Measurements from ENCODE around the gene PGF.
"Not testable (repeated sequence)": the region's sequence is repeated elsewhere in the genome, so short reads cannot be mapped to it uniquely, and the experiment has no call there.

PGF gene

DNA sequence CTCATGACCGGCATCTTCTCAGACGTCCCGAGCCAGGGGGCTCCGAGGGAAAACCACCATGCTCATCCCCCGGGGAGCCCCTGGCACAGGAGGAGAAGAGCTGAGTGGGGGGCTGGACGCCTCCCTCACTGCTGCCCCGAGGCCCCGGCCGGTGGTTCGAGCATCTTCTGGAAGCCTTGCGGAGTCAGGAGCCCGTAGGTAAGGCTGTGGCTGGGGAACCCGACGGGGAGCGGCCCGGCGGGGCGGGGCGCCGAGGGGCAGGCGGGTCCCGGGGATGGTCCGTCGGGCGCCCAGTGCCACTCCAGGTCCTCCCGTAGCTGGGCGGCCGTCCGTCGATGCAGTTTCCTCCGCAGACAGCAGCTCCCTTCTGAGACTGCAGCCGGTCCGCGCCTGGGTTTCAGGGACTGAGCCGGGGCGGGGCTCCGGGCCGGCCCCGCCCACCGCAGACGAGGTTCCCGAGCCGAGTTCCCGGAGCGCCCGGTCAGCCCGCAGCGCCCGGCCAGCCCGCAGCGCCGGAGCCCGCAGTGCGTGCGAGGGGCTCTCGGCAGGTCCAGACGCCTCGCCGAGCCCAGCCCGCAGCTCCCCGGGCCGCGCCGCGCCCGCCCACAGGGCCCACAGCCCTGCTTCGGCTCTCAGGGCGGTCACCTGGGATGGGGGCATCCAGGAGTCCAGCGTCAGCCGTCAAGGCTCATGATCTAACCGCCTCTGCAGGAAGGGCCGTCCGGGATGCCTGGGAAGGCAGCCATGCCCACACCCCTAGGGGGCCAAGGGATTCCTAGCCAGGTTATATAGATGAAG, at the start of gene PGF:
TSS of gene PGF (minus strand) at position 369 of the 798 bp plus-strand sequence. CDS start at position 14, 355 bp downstream.
- peak; percentile 41 for DNase-seq

DNA sequence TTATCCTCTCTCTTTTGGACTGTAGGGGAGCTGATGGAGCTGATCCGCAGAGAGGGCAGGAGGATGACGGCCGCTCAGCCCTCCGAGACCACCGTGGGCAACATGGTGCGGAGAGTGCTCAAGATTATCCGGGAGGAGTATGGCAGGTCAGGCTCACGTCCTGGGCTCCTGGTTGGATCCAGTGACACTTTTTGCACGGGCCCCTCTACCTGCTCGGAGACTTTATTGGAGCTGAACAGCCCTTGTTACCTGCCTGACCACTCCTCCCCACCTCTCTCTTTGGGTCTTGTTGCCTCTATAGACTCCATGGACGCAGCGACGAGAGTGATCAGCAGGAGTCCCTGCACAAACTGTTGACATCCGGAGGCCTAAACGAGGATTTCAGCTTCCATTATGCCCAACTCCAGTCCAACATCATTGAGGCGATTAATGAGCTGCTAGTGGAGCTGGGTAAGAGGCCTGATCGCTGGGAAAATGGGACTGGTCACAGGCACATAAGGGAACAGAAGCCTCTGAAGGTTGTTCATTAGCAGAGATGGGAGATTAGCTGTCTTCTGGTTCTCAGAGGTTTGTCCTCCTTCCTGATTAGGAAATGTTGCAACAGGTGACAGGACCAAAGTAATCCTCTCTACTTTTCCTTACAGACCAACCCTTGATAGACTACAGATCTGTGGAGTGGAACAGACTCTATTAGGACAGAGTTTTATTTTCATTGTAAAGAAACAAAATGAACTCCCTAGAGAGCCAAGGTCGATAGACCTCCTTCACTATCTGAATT, 48.0 kb upstream of the PGF start:
- DNase-seq: no peak

DNA sequence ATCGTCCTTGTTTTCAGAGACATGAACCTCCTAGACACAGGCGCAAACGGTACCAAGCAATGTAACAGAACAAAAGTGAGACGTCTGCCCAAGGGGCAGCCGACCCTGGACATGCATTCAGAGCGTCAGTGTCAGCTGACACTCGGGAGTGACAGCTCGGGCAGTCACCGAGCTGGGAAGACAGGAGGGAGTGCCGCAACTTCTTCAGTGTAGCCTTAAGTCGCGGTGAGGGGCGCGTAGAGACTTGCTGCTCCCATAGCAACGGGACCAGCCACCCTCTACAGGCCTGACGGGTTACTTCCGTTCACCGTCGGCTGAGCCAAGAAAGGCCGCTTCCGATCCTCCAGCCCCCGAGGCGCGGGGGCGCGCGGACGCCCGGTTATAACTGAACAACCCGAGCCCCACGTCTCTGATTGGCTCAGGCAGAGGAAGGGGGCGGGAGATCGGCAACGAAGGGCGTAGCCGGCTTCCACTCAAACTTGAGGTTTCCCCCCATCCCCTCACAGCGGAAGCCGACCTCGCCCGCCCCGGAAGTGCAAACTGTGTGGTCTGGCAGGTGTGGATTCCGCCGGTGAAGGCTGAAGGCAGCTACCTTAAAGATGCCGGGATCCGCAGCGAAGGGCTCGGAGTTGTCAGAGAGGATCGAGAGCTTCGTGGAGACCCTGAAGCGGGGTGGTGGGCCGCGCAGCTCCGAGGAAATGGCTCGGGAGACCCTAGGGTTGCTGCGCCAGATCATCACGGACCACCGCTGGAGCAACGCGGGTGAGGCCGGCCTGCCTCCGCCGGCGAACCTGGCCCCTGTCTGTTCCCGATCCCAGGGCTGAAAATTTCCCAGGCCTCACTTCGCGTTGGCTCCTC, 47.2 kb upstream of the PGF start, which contains the start of gene EIF2B2:
TSS of gene EIF2B2 (plus strand) at position 530 of the 858 bp plus-strand sequence. CDS start at position 600, 70 bp downstream.
- peak; percentile 99 for DNase-seq

DNA sequence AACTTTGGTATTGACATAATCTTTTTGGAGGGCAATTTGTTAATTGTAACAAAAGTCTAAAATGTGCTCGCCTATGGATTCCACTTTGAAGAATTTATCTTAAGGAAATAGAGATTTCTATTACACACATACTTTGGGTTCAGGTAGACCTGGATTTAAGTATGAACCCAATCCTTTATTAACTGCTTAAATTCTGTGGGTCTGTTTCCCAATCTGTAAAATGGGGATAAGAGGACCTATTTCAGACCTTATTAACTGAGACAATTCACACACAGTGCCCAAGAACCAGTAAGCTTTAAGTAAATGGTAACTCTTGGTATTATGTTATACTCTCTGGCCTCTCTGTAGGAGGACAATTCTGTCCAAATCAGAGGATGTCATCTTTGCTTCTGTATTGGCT, 46.5 kb upstream of the PGF start:
- no peak for DNase-seq

DNA sequence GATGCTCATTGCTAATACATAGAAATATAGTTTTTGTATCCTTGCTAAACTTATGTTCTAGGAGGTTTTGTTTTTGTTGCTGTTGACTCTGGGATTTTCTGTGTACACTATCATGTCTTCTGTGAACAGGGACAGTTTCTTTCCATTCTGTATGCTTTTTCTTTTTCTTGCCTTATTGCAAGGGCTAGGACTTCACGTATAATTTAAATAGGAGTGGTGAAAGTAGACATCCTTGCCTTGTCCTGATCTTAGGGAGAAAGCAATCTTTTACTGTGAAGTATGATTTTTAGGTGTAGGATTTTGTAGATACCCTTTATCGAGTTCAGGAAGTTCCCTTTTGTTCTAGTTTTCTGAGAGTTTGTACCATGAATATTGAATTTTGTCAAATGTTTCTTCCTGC, 45.9 kb upstream of the PGF start:
- DNase-seq: no peak

DNA sequence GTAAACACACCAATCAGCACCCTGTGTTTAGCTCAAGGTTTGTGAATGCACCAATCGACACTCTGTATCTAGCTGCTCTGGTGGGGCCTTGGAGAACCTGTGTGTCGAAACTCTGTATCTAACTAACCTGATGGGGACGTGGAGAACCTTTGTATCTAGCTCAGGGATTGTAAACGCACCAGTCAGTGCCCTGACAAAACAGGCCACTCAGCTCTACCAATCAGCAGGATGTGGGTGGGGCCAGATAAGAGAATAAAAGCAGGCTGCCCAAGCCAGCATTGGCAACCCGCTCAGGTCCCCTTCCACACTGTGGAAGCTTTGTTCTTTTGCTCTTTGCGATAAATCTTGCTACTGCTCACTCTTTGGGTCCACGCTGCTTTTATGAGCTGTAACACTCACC, 40.4 kb upstream of the PGF start:
- not testable (repeated sequence) for DNase-seq

DNA sequence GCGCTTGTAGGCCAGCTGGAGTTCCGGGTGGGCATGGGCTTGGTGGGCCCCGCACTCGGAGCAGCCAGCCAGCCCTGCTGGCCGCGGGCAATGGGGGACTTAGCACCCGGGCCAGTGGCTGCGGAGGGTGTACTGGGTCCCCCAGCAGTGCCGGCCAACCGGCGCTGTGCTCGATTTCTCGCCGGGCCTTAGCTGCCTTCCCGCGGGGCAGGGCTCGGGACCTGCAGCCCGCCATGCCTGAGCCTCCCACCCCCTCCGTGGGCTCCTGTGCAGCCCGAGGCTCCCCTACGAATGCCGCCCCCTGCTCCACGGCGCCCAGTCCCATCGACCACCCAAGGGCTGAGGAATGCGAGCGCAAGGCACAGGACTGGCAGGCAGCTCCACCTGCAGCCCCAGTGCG, 38.8 kb upstream of the PGF start:
- not testable (repeated sequence) for DNase-seq

DNA sequence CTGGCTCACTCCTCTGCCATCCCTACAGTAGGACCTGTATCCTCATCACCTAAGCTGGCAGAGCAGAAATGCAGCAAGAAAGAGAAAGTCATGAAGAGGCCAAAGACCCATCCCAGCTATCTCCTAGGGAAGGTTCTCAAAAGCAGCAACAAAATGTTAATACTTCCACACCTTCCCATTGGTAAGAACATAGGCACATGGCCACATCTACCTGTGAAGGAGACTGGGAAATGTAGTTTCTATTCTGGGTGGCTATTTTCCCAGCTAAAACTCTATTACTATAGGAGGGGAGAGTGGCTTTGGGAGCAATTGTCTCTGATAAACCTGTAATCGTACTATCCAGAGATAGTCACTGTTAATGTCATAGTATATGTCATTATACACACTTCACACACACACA, 33.6 kb upstream of the PGF start:
- DNase-seq: no peak

DNA sequence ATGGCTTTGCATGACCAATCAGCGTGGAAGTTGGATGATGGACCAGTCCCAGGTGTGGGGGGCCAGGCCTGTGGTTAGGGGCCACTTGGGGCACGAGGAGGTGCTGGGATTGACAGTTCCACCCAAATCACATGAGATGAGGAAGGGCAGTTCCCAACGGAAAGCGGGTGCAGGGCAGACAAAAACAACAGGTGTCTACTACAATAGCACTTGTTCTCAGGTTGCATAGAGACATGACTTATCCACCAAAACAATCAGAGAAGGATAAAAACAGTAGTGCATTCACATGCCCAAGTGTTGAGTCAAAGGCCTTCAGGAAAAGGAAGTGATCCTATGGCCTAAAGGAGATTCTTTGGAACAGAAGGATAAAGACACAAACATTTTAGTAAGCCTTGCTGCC, 32.7 kb upstream of the PGF start:
- DNase-seq: no peak

DNA sequence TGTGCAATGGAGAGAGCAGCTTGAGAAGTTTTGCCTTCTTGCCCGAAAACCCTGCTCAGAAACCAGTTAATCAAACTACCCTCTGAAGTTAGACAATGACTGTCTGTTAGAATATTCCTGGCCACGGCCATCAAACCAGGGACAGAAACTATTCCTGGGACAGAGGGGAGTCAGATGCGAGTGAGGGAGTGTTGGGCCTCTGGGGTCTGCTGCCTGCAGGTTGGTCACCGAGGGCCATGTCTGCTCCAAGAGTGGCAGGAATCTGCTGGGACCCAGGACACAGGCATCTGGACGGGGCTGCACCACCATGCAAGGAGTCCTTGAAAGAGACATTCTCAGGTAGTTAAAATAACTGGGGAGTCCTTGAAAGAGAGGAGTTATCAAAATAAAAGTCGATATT, 30.4 kb upstream of the PGF start:
- no peak for DNase-seq

DNA sequence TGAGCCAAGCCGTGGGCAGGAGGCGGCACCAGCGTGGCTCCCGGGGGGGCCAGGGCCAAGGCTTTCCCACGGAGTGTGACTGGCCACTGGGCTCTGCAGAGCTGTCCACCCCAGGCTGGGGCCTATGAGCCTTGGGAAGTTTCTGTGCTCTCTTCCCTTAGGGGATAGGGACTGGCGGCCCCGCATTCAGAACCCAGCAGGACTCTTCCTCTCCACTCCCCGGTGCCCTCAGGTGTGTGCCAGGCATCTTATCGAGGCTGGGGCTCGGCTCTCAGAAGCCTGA, 29.6 kb upstream of the PGF start:
- no peak for DNase-seq

DNA sequence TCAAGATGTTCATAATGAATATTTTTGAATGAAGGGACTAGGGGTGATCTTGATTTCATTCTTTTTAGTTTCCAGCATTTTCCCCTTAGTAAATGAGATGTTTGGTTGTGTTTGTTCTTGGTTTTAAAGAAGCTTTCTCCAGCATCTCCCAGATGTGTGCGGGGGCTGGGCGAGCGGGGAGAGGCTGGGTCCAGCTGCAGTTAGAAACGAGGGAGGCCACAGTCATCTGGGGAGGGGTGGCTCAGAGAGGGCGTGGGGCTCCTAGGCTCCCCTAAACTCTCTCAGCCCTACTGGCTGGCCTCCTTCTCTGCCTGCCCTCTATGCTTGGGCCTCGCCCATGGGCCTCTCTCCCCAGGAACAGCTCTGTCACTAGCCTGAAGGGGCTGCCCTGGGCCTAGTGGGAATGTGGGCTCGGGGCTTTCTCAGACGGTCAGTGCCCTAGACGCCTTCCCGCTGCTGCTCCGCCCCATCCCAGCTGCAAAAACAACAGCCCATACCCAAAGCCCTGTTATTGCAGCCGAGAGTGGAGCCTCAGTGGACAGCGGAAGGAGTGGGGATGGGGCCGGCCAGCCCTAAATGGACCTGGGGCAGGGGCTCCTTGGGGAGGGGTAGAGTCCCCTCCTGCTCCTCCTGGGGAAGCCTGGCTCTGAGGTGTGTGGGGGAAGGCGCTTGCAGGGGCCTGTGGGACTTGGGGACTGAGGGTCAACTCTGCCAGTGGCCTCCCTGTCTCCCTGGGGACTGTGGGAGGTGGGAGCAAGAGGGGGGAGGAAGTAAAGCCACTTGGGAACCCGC, 29.0 kb upstream of the PGF start:
- no peak for DNase-seq

DNA sequence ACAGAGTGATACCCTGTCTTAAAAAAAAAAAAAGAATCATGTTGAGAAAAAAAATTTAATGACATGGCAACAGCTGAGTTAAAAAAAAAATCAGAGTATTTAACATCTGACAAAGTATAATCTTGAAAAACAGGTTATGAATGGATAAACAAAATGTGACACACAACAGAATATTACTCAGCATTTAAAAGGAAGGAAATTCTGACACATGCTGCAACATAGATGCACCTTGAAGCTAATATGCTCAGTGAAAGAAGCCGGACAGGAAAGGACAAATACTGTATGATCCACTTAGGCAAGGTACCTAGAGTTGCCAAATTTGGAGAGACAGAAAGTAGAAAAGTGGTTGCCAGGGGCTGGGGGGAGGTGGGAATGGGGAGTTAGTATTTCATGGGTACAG, 27.9 kb upstream of the PGF start:
- DNase-seq: no peak

DNA sequence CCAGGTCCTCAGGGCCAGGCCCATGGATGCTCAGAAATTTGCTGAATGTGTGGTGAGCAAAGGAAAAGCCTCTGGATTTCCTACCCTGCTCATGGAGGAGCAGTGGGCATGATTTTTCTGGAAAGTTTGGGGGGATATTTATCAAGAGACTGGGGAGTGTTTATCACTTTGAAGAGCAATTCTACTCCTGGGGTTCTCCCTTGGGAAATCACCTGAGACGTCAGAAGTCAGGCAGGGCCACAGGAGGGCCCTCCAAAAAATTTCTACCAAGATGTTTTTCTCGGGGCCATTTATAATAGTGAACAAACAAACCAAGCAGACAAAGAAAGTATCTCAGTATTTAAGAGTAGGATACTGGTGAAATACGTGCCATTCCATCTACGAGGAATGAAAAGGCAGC, 27.3 kb upstream of the PGF start:
- no peak for DNase-seq

DNA sequence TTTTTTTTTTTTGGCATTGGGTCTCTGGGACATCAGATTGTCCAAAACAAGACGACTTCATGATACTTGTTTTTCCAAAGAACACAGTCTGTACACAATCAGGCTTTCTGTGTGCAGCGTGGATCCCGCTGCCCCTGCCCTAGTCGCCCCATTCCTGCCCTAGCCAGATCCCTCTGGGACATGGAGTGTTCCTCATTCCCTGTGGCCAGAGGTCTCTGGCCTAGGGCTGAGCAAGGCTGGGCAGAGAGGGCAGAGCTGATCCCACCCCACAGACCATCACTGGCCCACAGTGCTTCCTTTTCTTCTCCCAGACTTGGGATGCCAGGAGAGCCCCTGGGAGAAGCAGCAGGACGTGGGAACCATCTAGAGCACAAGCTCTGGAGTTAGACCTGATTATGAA, 26.4 kb upstream of the PGF start:
- DNase-seq: no peak

DNA sequence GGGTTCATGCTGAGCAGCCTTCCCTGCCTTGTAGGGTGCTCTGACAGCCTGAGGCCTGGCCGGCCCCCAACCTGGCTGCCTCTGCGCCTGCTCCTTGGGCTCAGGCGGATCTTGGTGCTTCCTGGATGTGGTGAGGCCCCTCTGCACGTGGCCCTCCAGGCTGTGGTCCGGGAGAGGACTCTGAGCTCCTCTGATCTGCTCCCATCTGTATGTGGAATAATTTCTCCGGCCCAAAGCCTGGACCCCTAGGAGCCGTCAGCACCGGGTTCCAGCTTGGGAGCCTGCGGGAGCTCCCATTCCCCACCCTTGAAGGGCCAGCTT, 26.0 kb upstream of the PGF start:
- DNase-seq: no peak

DNA sequence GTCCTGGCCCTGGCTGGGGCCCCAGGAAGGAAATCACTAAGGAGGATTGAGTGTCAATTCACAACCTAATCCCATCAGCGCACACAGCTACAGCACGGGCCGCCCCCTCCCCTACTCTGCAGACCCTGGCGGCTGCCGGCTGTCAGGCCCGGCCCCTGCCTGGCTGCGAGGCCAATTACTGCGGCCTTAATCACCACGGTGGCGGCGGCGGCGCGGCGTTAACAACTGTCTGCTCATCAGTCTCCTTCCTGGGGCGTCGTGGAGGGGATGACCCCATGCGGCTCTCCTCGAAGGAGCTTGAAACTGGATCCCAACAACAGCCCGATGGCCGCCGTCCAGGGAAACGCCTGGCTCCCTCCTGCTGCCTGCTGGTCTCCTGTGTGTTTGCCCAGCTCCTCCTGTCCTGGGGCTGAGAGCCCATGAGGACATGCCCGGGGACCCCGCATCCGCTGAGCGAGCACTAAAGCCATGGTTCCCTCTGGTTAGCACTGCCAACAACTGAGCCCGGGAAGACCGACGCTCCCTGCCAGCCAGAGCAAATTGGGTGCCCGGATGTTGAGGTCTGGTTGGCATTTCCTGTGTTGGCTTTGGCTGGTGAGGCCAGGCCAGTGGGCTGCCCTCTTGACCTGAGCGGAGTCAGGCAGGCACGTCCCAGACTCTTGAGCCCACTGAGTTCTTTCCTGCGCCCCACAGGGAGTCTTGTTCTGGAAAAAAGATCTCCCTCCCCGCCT, 25.5 kb upstream of the PGF start:
- DNase-seq: no peak

DNA sequence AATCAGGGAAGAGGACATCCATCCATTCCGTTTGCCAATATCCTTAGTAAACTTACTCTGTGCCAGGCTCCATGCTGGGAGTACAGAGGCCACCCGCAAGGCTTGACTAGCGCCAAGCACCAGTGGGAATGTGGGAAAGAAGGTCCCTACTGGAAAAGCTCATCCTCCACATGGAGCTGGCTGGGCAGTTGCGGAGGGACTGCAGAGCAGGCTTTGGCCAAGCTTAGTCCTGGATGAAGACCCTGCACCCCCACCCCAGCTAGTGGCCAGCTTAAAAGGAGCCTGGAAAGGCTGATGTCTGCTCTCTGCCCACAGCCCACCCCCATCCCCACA, 25.0 kb upstream of the PGF start:
- no peak for DNase-seq

DNA sequence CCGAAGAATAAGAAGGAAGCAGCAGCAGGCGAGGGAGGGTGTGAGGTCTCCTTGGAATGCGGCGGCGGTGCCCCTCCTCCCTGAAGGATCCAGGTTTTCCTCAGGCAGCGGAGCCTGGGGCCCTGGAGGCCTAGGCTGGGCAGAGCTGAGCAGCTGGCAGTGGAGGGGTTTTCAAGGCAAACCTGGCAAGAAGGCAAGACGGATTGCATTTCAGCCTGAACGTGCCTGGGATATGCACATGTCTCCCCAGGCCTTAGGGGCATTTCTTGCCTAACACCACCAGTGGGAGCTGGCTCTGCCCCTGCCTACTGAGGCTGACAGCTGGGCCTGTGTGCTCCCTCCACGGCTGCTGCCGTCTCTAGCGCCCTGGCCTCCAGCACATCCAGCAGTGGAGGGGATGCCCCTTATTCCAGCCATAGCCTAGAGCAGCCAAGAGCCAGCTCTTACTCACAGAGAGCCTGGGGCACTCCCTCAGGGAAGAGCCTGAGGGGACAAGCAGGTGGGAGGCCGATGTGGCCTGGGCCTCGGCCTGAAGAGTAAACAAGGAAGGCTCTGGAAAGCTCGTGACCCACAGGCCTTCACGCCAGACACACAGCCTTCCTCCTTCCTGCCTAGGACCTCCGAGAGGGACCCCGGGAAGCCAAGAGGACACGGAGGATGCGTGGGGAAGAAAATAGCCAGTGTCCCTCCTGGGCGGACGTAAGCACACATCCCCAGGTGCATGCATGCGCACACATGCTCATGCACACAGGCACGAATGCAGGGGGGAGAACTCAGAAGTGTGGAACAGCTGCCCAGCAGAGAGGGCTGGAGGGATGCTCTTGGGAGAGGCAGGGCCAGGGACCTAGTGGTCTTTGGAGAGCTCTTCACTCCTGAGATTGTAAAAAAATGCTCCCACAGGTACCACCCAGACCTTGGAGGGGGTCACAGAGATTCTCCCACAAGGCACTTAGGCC, 24.3 kb upstream of the PGF start:
- no peak for DNase-seq

DNA sequence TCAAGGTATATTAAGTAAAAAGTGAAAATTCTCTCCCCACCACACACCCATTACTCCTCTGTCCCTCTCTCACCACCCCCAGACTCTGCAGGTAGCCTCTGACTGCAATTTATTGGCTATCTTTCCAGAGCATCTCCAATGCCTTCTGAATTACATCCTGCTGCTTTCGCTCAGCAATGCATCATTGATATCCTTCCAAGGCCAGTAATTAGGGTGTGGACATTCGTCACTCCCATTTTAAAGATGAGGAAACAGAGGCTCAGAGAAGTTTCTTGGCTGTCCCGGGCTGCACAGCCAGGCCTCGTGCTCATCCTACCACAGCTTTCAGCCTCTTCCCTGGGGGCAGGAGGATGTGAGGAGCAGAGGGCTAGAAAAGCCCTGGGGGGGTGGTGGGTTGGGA, 23.6 kb upstream of the PGF start:
- no peak for DNase-seq

DNA sequence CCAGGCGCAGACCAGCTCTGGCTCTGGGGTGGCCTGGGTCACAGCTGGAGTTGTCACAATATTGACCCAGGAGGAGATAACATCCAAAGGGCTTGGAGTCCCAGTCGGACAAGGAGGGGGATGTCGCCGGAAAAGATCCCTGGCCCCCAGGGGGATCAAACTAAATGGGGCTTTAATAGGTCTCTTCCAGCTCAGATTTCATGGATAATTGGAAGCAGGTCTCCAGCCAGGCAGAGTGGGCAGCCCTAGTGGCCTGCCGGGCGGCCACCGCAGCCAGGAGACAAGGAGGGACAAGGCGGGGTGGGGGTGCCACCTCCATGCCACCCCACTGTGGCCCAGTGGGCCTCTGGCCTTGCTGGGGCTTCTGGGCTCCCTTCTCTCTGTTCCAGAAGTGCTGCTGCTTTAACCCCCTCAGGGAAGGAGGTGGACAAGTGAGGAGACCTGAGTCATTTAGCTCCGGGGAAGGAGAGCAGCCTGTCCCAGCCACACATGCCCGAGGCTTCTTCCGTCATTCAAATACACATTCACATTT, 23.1 kb upstream of the PGF start:
- no peak for DNase-seq

All from CD4-positive, alpha-beta T cell treated with Interleukin-12 subunit alpha and Interleukin-12 subunit beta, for 1 hour (primary cell).